GM12892 (cell line): ENCODE data around the gene TFPI.

Experiments
- POLR2A ChIP-seq: IDR thresholded peaks from 2 replicates; pipeline ENCODE4 v1.6.1; 2011; ENCODE audit warnings: low read depth, low read length, control low read depth
- POLR2AphosphoS5 ChIP-seq: IDR thresholded peaks from 2 replicates; pipeline ENCODE4 v1.6.1; 2011; ENCODE audit warnings: low read depth, low read length, control low read depth
- TAF1 ChIP-seq: IDR thresholded peaks from 2 replicates; pipeline ENCODE4 v1.6.1; 2011; ENCODE audit warnings: low read depth, mild to moderate bottlenecking, control low read depth, low read length, borderline replicate concordance

DNA sequence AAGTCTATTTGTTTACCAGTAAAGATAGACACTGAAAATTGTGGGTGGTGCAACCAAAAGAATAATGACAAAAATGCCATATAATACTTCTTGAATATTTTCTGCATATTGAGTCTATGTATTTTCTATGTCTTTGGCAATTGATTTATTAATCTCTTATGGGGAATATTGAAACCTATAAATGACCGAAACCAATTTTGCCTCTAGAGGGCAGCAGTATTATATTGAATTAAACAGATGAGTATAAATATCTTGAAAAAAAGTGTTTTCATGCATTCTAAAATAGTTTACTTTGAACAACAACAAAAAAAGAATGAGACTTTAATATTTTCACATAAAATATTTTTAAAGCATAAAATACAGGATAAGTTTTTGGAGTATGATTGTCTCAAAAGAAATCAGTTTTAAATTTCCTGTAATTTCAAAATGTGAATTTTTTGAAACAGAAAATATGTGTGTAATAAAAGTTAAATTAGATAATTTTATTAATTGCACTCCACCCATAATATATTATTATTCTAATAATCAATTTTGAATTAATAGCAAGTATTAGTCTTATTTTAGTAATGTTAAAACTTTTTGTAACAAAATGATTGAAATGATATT lies 56.3 kb downstream of the TFPI start:
- TF ChIP-seq POLR2A (no peak), POLR2AphosphoS5 (no peak), TAF1 (no peak)
